Measurements from ENCODE around the gene CDC26.
"Not testable (repeated sequence)": the region's sequence is repeated elsewhere in the genome, so short reads cannot be mapped to it uniquely, and the experiment has no call there.

CDC26 gene

DNA sequence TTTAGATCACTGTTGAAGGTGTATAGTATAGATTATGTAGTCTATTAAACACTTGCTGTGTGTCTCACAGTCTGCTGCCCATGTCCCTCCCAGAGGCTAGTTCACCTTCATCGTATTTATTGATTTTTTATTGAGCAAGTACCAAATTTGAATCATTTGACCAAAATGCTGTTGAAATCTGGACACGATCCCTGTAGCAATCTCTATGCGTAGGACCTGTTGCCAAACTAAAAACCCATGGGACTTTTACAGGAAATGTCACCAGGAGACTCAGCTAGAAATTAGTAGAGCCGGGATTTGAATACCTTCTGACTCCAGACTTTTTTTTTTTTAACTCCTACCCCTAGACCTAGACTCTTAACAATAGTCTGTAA lies 36.5 kb downstream of the CDC26 start:
- DNase-seq (ENCODE audit: low read depth in 3 of 3), result no peak

DNA sequence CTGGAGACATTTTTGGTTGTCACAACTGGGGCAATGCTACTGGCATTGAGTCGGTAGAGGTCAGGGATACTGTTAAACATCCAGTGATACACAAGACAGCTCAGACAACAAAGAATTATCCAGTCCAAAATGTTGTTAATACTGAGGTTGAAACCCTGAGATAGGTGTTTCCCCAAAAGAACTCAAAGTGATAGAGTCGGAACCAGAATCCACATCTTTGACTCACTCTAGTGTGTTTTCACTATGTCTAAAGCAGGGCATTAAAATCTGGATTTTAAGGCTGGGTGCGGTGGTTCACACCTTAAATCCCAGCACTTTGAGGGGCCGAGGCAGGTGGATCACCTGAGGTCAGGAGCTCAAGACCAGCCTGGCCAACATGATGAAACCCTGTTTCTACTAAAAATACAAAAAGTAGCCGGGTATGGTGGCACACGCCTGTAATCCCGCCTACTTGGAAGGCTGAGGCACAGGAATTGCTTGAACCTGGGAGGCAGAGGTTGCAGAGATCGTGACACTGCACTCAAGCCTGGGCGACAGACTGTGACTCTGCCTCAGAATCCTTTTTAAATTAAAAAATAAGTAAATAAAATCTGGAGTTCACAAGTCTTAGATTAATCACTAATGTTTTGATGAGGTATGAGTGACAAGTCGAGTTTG lies 37.0 kb downstream of the CDC26 start:
- DNase-seq (ENCODE audit: low read depth in 3 of 3), result no peak

DNA sequence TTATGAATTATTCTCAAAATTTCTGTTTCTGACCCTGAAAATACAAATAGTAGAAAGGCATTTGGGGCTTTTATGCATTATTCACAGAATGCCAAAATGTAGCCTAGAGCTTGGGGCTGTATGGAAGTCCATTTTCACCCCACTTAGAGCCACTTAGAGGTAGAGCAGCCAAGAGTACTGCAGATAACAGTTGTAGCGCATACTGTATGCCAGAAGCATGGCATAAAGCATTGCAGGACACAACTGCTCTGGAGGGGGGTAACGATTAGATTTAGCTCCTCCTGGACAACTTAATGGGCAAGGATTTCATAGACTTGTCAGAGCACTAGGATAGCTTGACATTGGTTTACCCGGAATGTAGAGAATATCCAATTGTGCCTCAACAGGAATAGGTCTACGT lies 38.3 kb downstream of the CDC26 start:
- DNase-seq (ENCODE audit: low read depth in 3 of 3), result no peak

DNA sequence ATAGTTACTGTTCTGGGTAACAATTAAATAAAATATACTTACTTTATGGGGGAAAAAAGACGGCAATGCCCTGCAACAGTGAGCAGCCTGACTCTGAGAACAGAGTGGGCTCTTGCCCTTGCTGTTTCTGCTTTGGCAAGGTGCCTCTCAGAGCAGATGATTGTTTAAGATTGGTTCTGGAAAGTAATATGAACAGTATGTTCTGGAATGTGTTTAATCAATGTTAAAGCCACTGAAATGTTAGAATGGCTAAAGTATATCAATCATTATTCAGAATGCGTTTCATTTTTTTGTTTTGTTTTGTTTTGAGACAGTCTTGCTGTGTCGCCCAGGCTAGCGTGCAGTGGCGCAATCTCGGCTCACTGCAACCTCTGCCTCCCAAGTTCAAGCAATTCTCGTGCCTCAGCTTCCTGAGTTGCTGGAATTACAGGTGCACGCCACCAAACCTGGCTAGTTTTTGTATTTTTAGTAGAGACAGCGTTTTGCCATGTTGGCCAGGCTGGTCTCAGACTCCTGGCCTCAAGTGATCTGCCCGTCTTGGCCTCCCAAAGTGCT lies 39.6 kb downstream of the CDC26 start:
- not testable (repeated sequence) for DNase-seq (ENCODE audit: low read depth in 3 of 3)

DNA sequence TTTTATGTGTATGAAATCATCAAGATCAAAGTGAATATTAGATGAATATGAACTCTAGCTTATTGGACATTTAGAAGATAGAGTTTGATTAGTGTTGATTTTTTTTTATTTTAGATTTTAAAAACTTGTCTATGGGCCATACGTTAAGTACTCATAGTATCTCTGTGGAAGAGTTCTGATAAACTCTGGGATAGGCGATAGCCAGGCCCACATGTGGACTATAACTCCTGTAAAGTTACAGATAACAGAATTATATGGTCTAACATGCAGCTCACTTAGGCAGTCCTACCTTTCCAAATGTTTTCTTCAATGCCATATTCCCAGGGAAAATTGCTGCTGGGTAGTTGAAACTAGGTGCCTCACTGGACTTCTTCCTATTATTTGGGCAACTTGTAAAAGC lies 43.7 kb downstream of the CDC26 start:
- no peak for DNase-seq (ENCODE audit: low read depth in 3 of 3)

DNA sequence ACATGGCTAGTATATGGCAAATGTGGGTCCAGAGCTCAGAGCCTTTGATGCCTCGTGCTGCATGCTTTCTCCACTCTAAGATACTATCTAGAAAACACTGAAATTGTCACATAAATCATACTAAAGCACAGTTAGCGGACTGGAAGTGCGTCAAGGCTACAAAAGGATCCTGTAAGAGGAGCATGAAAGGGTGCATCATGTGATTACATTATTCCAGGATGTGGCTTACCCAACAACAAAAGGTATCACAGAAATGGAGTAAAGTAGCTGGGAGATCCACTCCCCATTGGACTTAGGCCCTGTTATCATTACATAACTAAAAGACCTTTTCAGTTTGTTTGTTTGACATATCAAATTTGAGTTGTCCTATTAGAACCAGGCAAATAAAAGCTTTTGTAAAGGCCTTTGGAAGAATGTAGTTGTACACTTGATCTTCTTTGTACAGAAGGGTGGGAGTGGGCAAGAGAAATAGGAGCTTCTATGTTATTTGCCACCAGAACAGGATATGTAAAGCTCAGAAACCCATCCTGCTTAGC lies 47.2 kb downstream of the CDC26 start:
- DNase-seq (ENCODE audit: low read depth in 3 of 3), result no peak

DNA sequence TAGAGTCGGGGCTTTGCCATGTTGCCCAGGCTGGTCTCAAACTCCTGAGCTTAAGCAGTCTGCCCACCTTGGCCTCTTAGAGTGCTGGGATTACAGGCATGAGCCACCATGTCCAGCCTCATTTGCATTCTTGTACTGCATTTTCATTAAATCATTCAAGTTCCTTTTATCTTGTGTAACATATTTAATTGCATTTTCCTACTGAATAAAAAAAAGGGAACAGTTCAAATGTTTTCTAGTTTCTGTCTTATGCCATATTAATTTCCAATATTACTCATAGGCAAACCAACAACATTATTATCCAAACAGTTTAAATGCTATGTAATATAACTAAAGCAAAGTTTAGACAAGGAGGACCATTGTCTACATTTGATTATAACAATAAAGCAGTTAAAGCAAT lies 47.9 kb downstream of the CDC26 start:
- no peak for DNase-seq (ENCODE audit: low read depth in 3 of 3)

DNA sequence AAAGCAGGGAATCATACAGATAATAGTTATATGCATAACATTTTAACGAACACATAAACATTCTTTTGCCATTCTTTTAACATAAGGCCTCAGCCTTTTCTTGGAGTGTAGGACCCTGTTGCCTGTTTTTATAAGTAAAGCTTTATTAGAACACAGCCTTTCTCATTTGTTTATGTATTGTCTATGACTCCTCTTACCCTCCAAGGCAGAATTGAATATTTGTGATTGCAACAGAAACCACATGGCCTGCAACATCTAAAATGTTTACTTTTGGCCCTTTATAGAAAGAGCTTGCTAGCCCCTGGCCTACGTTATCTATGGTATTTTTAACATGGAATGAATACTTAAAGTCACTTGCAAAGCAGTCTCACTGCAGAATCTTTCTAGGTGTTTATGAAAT lies 51.4 kb downstream of the CDC26 start:
- no peak for DNase-seq (ENCODE audit: low read depth in 3 of 3)

DNA sequence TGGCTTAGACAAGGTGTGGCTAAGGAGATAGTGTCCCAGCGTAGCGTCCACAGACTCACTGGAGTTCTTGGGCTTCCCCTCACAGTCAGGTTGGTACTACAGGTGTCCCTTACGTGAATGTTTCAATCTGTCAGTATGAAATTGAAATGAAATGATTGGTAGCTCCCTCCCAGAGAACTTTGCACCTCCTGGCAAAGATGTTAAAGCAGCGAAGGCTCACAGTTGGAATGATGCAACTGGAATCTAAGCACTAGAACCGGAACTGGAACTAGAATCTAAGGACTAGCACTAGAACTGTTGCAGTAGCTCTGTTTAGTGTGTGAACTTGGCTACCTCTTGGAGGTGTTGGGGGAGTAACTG lies 52.9 kb downstream of the CDC26 start:
- DNase-seq (ENCODE audit: low read depth in 3 of 3), result no peak

DNA sequence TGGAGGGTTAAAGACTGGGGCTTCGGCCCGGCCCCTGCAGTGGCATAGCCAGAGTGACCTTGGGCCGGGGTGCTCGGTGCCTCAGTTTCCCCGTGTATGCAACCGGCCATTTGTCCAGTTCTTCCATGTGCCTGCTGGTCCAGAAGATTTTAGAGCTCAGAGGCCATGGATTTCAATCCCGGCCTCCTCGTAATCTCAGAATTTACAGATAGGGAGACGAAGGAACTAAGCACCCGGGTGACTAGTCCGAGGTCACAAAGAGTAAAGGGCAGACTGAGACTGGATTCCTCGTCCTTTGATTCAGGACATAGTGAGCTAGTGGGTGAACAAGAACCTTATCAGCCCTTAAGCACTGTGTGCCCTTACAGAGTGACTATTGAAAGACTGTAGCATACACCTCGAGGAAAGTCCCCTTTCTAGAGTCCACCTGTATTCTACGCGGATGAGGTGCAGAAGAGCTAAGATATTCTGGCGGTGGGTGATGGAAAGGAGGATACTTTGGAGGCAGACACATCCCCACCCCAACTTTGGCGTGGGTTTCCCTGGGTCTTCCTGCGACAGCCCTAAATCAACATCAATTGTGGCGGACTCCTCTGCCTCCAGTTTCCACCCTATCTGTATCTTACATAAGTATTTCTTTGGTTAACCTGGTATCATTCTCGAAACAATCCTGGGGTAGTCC lies 53.4 kb downstream of the CDC26 start:
- DNase-seq (ENCODE audit: low read depth in 3 of 3), result no peak

DNA sequence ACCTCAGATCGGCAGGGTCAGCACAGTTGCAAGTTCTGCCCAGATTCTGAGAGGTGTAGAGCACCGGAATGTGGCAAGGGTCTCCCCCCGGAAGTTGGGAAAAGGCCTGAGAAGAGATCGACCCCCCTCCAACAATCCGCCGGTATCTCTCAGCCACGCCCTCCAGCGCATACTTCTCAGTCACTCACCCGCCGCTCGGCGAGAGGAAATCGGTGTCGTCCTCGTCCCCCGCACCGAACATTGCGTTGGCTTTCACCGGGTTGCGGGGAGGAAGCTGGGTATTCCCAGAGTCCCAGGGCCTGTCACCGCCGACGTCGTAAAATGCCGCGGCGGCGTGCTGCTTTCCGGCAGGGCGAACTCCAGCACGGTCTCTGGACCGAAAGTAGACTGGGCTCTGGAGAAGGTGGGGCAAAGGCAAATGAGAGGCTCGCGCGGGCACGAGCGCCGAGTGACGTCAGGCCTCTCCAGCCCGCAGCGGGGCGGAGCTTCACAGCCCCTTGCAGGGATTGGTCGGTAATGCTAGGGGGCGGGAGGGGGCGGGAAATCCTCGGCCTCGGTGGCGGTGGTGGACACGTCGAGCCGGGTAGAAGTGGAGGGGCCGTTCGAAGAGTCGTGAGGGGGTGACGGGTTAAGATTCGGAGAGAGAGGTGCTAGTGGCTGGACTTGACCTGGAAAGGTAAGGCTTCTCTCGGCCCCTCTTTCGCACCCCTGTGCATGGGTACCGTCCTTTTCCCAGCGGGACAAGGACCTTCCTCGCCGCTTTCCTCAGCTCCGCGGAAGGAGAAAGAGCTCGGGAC lies 54.2 kb downstream of the CDC26 start, which contains the start of the genes FKBP15 and SLC31A1:
FKBP15 (minus strand) TSS at position 275 of the 797 bp plus-strand sequence; CDS start at position 241, 34 bp downstream.
SLC31A1 (plus strand) TSS at position 542 of the 797 bp plus-strand sequence. CDS start 34,605 bp downstream, outside the sequence.
- peak; percentile 92 to 96 (median 96) for DNase-seq (ENCODE audit: low read depth in 3 of 3)

DNA sequence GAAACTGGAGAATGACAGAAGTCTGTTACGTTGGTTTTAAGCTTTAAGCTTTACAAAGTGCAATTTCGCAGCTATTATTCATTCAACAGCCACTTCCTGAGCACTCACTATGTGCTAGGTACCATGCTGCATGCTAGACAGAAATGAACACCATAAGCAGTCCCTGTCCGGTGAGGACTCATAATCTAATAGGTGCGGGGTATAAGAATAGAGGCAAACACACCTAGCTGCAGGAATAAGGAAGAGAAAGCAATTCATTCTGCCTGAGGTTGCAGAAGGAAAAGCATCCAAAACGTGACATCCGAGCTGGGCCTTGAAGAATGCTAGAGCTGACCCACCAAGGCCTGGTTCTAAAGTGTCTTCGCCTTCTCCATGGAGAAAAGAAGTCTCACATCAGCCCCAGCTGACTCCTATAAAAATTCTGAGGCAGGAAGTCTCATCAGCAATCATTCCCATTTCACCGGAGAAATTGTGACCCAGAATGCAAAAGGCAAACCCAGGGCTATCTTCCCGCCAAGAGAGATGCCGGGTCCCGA lies 54.8 kb downstream of the CDC26 start:
- DNase-seq (ENCODE audit: low read depth in 3 of 3), result peak in 1 of 3 donors; percentile 0

DNA sequence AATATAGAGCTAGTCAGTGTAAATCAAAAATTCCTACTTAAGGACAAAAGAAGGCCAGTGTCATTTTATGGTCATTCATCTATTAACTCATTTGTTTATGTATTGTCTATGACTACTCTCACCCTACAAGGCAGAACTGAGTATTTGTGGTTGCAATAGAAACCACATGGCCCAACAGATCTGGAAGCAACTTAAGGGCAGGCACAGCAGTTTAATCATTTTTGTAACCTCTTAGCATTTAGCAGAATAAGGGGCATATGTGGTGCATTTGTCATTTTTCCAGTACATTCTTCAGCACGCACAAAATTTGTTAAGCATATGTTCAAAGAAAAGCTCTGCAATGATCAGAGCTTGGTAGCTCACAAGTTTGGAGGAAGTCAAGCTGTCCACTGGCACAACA lies 55.4 kb downstream of the CDC26 start:
- DNase-seq (ENCODE audit: low read depth in 3 of 3), result no peak

DNA sequence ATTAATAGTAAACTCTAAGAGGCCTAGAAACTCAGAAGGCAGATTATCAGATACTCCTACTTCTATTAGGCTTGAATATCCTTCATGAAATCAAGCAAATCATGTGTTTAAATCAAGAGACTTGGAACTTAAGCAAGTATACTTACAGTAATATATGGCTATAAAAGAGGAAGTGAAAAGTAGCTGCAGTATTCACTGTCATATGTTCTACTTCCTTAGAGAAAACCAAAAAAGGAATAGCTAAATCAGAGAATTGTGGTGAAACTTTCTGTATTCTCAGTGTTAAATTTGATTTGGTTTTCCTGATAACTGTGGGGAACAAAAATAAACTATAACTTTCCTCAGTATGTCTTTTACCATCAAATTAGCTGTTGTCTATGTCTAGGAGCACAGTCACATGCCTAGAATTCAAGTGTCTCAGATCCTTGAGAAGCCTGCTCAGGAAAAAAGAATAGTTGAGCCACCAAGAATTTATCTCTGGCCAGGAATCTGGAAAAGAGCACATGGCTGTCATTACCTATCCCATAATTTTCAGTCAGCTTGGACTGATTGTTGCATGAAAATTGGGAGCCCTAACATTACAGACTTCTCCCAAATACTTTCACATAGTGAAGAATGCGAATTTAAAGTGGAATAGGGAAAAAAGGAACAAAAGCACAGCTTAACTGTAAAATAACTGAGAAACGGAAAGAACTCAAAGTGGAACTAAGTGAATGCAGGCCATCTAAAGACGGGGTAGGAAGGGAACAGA lies 56.0 kb downstream of the CDC26 start:
- no peak for DNase-seq (ENCODE audit: low read depth in 3 of 3)
